Inferior parietal cortex (tissue), 1 donor: ENCODE data around the gene SPRED3.

Experiments
- DNase-seq: peaks from one replicate; pipeline ENCODE4 v3.0.0-alpha.2; 2016; ENCODE audit errors: extremely low spot score

The SPRED3 gene

DNA sequence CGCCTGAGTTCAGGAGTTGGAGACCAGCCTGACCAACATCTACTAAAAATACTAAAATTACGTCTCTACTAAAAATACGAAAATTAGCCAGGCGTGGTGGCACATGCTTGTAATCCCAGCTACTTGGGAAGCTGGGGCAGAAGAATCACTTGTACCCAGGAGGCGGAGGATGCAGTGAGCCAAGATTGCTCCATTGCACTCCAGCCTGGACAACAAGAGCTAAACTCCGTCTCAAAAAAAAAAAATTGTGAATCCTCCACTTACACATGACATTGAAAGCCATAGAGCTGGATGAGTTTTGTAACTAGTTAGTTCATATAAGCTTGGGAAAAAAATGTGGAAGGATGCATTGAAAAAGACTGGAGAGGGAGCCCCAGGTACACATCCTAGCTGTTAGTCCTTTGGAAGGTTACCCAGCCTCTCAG lies 14.6 kb upstream of the SPRED3 start:
- no peak for DNase-seq

GRCh38 chr19:38374332-38375097 lies 14.0 kb upstream of the SPRED3 start, which contains the start of gene PSMD8:
TSS of gene PSMD8 (plus strand) at chr19:38374571. CDS start at chr19:38374602, 31 bp downstream.
- peak; percentile 99 for DNase-seq

DNA sequence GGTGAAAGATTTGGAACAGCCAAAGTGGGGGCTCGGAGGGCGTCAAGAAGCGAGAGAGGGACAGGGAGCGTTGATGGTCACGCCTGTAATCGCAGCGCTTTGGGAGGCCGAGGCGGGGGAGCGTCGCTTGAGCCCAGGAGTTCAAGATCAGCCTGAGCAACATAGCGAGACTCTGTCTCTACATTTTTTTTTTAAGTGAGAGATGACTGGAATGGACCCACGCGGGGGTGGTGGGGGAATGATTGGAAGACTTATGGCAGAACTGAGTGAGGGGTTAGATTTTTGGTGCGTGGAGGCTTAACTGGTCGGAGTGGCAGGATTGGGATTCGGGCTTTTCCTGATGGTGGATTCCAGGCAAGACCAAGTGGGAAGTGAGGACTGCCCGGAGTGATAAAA lies 13.4 kb upstream of the SPRED3 start:
- DNase-seq, result no peak

GRCh38 chr19:38375748-38376147 lies 12.7 kb upstream of the SPRED3 start:
- DNase-seq, result no peak

GRCh38 chr19:38376576-38376975 lies 11.9 kb upstream of the SPRED3 start:
- DNase-seq, result no peak

GRCh38 chr19:38377052-38377451 lies 11.4 kb upstream of the SPRED3 start:
- DNase-seq, result no peak

DNA sequence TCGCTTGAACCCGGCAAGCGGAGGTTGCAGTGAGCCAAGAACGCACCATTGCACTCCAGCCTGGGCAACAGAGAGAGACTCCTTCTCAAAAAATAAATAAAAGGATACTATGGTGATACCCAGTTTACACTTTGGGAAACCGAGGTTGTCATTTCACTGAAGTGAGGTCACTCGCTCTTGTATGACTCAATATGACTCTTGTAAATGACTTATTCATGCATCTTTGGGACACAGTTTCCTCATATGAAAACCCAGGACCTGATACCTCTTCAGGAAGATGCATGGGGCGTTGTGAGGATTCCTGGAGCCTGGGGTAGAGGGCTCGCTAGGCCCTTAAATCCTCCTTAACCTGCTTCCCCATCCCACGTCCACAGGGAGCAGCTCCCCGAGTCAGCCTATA lies 9.6 kb upstream of the SPRED3 start:
- DNase-seq, result no peak

GRCh38 chr19:38381138-38381537 lies 7.4 kb upstream of the SPRED3 start:
- no peak for DNase-seq

DNA sequence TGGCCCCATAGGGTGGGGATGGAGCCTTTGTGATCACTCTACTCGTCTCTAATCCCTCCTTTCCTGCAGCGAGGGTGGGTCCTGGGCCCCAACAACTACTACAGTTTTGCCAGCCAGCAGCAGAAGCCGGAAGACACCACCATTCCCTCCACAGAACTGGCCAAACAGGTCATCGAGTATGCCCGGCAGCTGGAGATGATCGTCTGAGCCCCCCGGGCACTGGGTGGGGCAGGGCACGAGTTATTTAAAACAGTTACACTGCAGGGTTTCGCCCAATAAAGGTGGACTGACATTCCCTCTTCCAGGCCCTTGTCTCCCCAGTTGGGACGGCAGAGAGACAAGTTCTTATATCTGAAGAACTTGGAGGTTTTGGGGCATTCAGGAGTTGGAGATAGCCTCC lies 5.3 kb upstream of the SPRED3 start:
- no peak for DNase-seq

- DNase-seq, result no peak
Observed at GRCh38 chr19:38383743-38384142, 4.8 kb upstream of the SPRED3 start.

GRCh38 chr19:38384209-38385027 lies 4.1 kb upstream of the SPRED3 start:
- DNase-seq, result no peak

GRCh38 chr19:38385057-38385803 lies 3.3 kb upstream of the SPRED3 start:
- no peak for DNase-seq

DNA sequence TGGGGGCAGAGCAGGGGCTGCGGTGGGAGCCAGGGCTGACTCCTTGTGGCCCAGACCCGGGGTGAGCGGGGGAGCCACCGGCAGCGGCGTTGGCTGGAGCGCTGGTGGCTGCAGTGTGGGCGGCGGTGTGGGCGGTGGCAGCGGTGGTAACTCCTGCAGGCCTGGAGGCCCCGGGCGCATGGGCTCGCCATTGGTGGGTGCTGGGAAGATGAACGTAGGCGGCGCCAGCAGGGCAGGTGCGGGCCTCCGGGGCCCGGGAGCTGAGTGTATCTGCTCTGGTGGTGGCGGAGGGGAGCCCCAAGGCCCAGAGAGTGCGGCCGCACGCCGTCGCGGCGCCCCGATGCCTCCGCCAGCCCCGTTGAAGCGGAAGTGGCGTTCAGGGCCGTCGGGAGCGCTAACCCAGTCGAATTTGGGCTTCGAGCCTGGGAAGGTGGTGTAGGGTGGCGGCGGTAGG lies 2.7 kb upstream of the SPRED3 start:
- DNase-seq, result no peak

DNA sequence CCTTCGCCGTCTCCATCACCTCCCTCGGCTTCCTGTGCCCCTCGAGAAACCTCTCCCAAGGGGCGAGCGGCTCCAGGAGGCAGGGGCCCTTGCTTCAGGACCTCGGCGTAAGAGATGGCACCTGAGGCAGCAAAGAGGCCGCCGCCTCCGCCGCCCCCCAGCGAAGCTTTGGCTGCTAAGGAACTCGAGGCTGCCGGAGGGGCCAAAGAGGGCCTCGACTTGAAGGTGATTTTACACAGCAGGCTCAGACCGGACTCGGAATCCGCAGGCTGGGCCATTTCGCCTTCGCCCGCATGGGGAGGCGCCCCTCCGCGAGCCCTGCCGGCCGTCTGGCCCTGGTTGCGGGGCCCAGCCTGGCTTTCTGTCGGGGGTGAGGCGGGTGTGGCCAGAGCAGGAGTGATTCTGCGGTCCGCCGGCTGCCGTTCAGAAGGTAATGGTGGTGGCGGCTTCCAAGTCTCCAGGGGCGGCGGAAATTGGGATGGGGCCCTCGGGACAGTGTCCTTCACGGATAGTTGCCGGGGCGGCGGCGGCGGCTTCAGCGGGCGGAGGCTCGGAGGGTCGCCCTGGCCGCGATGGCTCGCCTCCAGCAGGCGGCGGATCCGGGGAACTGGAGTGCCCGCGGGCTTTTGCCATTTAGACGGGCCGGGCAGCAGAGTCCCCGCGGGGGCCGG lies 2.1 kb upstream of the SPRED3 start:
- DNase-seq, result no peak

GRCh38 chr19:38386971-38387549 lies 1.4 kb upstream of the SPRED3 start:
- DNase-seq, result no peak

- DNase-seq, result peak; percentile 60
Observed at GRCh38 chr19:38387550-38388348, 748 bp upstream of the SPRED3 start, which contains the start of gene GGN. TSS of gene GGN (minus strand) at chr19:38388034. CDS start at chr19:38387261, 773 bp downstream.

GRCh38 chr19:38389101-38389925 lies 816 bp downstream of the SPRED3 start:
- no peak for DNase-seq

GRCh38 chr19:38389957-38390924 lies 1.7 kb downstream of the SPRED3 start:
- no peak for DNase-seq
